LNCaP clone FGC (cell line): ENCODE data around the gene SPOCD1.
"Not testable (repeated sequence)": the region's sequence is repeated elsewhere in the genome, so short reads cannot be mapped to it uniquely, and the experiment has no call there.

Experiments
- DNase-seq: peaks from one replicate; pipeline ENCODE4 v3.0.0-alpha.2; 2011; ENCODE audit warnings: low read depth
- H3K4me3 ChIP-seq: 2 replicates; pipeline ENCODE4 v1.5.1; 2011; ENCODE audit warnings: mild to moderate bottlenecking, low read depth, low read length, control low read depth
- TF ChIP-seq, protein P1 (sequence below): IDR thresholded peaks from 2 replicates; pipeline ENCODE4 v1.5.1; 2012; ENCODE audit warnings: mild to moderate bottlenecking; ENCODE audit not compliant: control insufficient read depth, insufficient read depth; ENCODE audit errors: extremely low read depth

SPOCD1 gene

DNA sequence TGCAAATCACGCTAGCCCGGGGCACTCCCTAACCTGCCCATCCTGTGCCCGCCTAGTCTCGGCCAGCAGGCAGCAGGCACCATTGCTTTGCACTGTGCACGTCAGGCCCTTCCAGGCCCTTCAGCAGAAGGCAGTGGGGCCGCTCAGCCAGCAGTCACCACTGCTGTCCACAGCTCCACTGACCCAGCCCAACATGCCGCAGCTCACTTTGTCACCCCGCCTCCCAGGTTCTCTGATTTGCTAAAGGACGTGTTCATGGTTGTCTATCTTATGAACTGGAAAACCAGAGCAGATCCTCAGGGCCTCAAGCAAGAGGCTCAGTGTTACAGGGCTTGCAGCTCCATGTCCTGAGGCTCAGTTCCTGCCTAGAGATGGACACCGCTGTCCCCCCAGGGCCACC, 14.2 kb upstream of the SPOCD1 start:
- no peak overlapping the region for H3K4me3 ChIP-seq
- no peak for DNase-seq
- TF ChIP-seq, protein P1, sequence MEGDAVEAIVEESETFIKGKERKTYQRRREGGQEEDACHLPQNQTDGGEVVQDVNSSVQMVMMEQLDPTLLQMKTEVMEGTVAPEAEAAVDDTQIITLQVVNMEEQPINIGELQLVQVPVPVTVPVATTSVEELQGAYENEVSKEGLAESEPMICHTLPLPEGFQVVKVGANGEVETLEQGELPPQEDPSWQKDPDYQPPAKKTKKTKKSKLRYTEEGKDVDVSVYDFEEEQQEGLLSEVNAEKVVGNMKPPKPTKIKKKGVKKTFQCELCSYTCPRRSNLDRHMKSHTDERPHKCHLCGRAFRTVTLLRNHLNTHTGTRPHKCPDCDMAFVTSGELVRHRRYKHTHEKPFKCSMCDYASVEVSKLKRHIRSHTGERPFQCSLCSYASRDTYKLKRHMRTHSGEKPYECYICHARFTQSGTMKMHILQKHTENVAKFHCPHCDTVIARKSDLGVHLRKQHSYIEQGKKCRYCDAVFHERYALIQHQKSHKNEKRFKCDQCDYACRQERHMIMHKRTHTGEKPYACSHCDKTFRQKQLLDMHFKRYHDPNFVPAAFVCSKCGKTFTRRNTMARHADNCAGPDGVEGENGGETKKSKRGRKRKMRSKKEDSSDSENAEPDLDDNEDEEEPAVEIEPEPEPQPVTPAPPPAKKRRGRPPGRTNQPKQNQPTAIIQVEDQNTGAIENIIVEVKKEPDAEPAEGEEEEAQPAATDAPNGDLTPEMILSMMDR = no peak

DNA sequence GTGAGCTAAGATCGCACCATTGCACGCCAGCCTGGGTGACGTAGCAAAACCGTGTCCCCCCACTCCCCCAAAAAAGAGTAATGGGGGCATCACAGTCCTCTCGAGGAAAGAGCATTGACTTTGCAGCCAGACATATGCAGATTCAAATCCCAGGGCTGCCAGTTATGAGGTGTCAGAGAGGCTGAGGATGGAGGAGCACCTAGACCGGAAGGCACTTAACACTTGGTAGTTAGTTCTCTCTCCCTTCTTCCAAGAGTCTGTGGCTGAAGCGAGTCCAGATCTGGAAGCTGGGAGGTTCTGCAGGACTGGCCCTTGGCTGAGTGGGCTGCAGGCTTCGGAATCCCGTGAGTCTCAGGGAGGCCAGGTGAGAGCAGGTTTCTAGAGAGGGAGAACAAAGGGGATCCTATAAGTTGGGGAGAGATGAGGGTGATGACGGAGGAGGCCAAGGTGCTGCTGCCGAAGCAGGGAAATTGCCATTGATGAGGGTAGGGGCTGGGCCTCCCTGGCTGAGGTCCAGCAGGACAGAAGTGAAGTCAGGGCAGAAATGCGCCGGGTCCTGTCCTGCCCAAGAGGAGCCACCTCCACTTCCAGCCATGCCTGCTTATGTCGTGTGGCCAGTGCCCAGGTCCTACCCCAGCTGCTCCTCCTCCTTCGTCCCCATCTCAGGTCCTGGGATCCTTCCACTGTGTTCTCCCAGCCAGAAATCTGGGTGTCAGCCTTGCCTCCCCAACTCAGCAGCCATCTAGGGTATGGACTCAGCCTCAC, 13.3 kb upstream of the SPOCD1 start:
- TF ChIP-seq, protein P1 = no peak
- no peak overlapping the region for H3K4me3 ChIP-seq
- DNase-seq = no peak

DNA sequence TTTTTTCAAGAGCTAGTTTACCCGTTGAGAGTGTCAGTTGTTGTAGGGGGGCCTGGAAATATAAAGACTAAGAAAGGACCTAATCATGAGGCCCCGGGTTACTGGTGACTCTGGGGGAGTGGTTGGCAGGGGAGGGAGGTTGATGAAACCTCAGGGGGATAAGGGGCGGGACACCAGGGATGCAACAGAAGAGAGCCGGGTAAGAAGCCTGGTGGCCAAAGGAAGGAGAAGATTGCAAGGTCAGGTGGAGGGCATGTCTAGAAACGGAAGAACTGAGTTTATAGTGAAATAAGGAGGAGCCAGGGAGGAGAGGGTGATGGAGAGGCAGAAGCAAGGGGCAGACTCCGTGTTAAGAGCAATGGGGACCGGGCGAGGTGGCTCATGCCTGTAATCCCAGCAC, 12.5 kb upstream of the SPOCD1 start:
- TF ChIP-seq, protein P1 = no peak

DNA sequence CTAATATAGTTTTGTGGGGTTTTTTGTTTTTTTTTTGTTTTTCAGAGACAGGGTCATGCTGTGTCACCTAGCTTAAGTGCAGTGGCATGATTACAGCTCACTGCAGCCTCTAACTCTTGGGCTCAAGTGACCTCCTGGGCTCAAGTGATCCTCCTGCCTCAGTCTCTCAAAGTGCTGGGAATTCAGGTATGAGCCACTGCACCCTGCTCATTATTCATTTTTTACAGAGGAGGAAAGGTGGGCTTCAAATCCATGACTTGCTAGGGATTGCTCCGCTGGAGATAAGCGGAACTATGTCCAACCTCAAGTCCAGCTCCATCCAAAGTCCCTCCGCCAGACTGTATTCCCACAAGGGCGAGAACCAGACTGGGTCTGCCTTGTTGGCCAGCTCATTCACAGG, 8.0 kb upstream of the SPOCD1 start:
- TF ChIP-seq, protein P1 = no peak
- DNase-seq = no peak
- no peak overlapping the region for H3K4me3 ChIP-seq

More for the DNA sequence above, 12.5 kb upstream of the SPOCD1 start:
- no peak overlapping the region for H3K4me3 ChIP-seq
- no peak for DNase-seq

DNA sequence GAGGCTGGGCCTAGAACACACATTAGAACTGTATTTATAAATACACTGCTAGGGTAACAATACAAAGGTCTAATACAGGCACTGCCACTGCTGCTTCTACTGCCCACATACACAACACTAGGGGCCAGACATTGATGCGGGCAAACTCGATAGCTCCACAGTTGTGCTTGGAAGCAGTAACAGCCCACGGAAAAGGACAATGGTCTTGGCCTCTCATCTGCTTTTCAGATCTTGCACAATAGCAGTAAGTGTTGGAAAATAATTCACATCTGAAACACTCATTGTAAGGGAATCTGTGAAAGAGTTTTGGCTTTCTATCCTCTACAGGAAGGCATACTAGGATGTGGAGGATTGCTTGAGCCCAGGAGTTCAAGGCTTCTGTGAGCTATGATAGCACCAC, 6.9 kb upstream of the SPOCD1 start:
- DNase-seq = no peak
- no peak overlapping the region for H3K4me3 ChIP-seq
- TF ChIP-seq, protein P1 = no peak

DNA sequence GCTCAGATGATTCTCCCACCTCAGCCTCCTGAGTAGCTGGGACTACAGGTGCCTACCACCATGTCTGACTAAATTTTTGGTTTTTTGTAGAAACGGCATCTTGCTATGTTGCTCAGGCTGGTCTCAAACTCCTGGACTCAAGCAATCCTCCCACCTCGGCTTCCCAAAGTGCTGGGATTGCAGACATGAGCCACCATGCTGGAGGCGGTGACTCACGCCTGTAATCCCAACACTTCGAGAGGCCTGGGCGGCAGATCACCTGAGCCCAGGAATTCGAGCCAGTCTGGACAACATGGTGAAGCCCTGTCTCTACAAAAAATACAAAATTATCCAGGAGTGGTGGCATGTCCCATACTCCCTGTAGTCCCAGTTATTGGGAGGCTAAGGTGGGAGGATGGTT, 4.4 kb upstream of the SPOCD1 start:
- H3K4me3 ChIP-seq, DNase-seq: not testable (repeated sequence)

DNA sequence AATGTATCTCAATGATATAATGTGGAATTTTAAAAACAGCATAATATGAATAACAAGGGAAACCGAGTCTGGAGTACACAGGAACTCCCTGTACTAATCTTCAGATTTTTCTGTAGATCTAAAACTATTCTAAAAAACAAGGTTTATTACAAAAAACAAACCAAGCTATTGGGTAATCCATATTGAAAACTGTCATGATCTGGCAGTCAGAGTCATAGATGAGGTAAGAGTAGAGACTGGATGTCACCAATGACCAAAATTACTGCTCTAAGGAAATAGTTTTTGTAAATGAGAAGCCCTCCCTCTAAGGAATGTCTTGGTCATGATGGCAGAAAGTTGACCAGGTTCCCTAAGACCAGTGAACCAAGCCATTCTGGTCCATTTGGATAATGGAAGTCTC, 2.4 kb upstream of the SPOCD1 start:
- no peak overlapping the region for H3K4me3 ChIP-seq
- no peak for DNase-seq
- TF ChIP-seq, protein P1 = no peak

DNA sequence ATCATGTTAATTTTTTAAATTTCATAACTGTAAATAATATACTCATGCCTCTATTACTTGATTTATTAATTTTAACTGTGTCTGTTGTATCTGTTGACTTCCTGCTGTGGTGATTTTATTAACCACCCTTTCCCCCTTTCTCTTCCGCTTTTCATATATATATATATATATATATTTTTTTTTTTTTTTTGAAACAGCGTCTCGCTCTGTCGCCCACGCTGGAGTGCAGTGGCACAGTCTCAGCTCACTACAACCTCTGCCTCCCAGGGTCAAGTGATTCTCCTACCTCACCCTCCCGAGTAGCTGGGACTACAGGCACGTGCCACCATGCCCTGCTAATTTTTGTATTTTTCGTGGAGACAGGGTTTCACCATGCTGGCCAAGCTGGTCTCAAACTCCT, 1.1 kb upstream of the SPOCD1 start:
- not testable (repeated sequence) for DNase-seq, H3K4me3 ChIP-seq

DNA sequence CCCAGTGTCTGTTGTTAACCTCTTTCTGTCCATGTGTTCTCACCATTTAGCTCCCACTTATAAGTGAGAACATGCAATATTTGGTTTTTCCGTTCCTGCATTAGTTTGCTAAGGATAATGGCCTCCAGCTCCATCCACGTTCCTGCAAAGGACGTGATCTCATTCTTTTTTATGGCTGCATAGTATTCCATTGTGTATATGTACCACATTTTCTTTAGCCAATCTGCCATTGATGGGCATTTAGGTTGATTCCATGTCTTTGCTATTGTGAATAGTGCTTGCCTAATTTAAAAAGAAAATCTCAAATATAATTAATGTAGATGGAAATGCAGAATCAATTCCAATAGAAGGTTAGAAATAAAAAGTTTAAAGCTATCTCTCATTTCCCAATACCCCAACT, 679 bp upstream of the SPOCD1 start:
- H3K4me3 ChIP-seq, DNase-seq: not testable (repeated sequence)
